ENCODE results near the gene LRRTM4. TPM values are rescaled to one million over a fixed set of nuclear protein-coding genes. Genes with fewer than 3 reads are reported as not detected.
A peak's percentile ranks its signal among the peaks of the same experiment; 100 is the strongest.
"Not testable (repeated sequence)": the region's sequence is repeated elsewhere in the genome, so short reads cannot be mapped to it uniquely, and the experiment has no call there.

Gene LRRTM4
- total RNA-seq, 2 donors from 2014 or later = 0.33 TPM; not detected in 1

DNA sequence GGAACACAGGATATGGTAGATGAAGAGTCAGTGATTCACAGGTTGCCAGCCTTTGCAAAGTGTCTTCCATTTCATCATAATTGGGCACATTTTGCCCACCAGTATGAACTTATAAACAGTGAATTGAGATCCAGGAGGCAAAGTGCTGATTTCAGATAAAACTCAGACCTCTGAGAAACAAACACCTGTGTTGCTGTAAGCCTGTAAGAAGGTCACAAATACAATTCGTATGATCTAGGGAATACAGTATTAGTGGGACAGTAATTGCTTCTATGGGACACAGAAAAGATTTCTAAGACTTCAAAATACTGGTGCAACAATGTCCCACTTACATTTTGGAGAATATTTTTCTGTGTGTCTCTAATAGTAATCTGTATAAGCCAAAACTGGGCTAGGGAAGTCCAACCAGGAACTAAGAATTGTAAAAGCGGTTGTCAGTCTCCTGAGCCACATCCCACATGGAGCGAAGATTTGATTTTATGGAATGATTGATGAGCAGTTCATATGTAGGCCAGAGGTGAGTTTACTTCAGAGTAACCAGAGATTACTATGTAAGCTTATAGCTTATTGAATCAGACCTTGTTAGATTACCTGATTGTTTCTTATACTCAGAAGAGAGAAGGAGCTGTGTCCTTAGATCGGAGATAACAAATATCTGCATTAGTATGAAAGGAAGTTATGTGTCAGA is 728.4 kb downstream of the LRRTM4 start:
- DNase-seq = no peak
- H3K27ac ChIP-seq = peak overlapping the region in 1 of 4 donors; percentile 10
- intact Hi-C loops (cut with DNase I) = no loop called here
- H3K36me3 ChIP-seq (replicated peaks in 1 of 2; ENCODE audit: insufficient read depth in 1 of 2, low read depth in 2 of 2) = no peaks in the 10 kb centered on the region
- no peaks in the 10 kb centered on the region for H3K27me3 ChIP-seq
- ATAC-seq = peak; percentile 33
- WGBS, 2 donors = 31 to 32% methylated on average over 4 of the region's 4 CpGs
- no peak for TF ChIP-seq POLR2A (IDR thresholded peaks at IDR 0.05)
- TF ChIP-seq, protein P1, sequence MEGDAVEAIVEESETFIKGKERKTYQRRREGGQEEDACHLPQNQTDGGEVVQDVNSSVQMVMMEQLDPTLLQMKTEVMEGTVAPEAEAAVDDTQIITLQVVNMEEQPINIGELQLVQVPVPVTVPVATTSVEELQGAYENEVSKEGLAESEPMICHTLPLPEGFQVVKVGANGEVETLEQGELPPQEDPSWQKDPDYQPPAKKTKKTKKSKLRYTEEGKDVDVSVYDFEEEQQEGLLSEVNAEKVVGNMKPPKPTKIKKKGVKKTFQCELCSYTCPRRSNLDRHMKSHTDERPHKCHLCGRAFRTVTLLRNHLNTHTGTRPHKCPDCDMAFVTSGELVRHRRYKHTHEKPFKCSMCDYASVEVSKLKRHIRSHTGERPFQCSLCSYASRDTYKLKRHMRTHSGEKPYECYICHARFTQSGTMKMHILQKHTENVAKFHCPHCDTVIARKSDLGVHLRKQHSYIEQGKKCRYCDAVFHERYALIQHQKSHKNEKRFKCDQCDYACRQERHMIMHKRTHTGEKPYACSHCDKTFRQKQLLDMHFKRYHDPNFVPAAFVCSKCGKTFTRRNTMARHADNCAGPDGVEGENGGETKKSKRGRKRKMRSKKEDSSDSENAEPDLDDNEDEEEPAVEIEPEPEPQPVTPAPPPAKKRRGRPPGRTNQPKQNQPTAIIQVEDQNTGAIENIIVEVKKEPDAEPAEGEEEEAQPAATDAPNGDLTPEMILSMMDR (IDR thresholded peaks at IDR 0.05) = no peak
- H3K4me3 ChIP-seq = no peak overlapping the region
- H3K4me1 ChIP-seq = peaks cover 9% of the 10 kb centered on the region
- H3K9me3 ChIP-seq = no peaks in the 10 kb centered on the region

DNA sequence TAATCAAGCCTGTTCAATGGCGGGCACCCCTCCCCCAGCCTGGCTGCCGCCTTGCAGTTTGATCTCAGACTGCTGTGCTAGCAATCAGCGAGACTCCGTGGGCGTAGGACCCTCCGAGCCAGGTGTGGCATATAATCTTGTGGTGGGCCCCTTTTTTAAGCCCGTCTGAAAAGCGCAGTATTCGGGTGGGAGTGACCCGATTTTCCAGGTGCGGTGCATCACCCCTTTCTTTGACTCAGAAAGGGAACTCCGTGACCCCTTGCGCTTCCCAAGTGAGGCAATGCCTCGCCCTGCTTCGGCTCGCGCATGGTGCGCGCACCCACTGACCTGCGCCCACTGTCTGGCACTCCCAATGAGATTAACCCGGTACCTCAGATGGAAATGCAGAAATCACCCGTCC is 740.9 kb downstream of the LRRTM4 start:
- H3K4me3 ChIP-seq; H3K9me3 ChIP-seq; H3K27ac ChIP-seq; intact Hi-C loops (cut with DNase I); H3K27me3 ChIP-seq; H3K4me1 ChIP-seq; H3K36me3 ChIP-seq (replicated peaks in 1 of 2; ENCODE audit: insufficient read depth in 1 of 2, low read depth in 2 of 2); ATAC-seq; DNase-seq: not testable (repeated sequence)
- WGBS, 2 donors = 88 to 90% methylated on average over 7 to 22 of the region's 22 CpGs

DNA sequence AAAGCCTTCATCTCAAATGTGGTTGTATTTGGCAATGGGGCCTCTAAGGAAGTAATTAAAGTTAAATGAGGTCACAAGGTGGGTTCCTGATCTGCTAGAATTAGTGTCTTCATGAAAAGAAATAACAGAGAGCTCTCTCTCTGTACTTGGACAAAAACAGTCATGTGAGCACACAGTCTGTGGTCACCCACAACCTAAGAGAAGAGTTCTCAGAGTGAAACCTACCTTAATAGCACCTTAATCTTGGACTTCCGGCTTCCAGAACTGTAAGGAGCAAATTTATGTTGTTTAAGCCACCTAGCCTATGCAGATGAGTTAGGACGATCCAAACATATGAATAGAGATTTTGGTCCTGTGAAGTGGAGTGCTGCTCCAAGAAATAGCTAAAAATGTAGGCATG is 758.9 kb downstream of the LRRTM4 start:
- Histone ChIP-seq H3K4me3 (no peak overlapping the region), H3K36me3 (replicated peaks in 1 of 2; ENCODE audit: insufficient read depth in 1 of 2, low read depth in 2 of 2) (no peaks in the 10 kb centered on the region), H3K27me3 (no peaks in the 10 kb centered on the region), H3K4me1 (no peaks in the 10 kb centered on the region), H3K9me3 (no peaks in the 10 kb centered on the region), H3K27ac (no peak overlapping the region)
- intact Hi-C loops (cut with DNase I) = no loop called here
- TF ChIP-seq POLR2A (IDR thresholded peaks at IDR 0.05) = no peak
- TF ChIP-seq, protein P1 (IDR thresholded peaks at IDR 0.05) = no peak
- 62 to 71% methylated on average over 2 of the region's 2 CpGs for WGBS, 2 donors
- DNase-seq (no peak), ATAC-seq (no peak)

DNA sequence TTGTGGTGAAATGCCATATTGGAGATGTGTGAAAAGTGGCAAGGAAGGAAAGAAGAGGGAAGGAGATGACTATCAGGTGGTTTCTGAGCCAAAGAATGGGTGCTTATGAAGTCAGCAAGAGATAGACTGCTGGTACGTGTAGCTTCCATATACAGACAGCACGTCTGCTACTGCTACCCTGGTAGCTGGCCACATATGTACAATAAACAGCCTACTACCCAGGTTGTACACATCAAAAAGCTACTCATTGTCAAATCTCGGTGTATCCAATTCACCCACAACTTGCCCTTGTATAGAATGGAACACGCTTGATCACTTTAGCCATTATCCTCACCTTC is 761.8 kb downstream of the LRRTM4 start:
- H3K36me3 ChIP-seq (replicated peaks in 1 of 2; ENCODE audit: insufficient read depth in 1 of 2, low read depth in 2 of 2) = no peaks in the 10 kb centered on the region
- no peaks in the 10 kb centered on the region for H3K4me1 ChIP-seq
- H3K4me3 ChIP-seq = no peak overlapping the region
- no peaks in the 10 kb centered on the region for H3K27me3 ChIP-seq
- DNase-seq = no peak
- intact Hi-C loops (cut with DNase I) = no loop called here
- TF ChIP-seq, protein P1 (IDR thresholded peaks at IDR 0.05) = no peak
- no peak for TF ChIP-seq POLR2A (IDR thresholded peaks at IDR 0.05)
- no peaks in the 10 kb centered on the region for H3K9me3 ChIP-seq
- no peak overlapping the region for H3K27ac ChIP-seq
- 82 to 91% methylated on average over 4 of the region's 4 CpGs for WGBS, 2 donors
- ATAC-seq = no peak

DNA sequence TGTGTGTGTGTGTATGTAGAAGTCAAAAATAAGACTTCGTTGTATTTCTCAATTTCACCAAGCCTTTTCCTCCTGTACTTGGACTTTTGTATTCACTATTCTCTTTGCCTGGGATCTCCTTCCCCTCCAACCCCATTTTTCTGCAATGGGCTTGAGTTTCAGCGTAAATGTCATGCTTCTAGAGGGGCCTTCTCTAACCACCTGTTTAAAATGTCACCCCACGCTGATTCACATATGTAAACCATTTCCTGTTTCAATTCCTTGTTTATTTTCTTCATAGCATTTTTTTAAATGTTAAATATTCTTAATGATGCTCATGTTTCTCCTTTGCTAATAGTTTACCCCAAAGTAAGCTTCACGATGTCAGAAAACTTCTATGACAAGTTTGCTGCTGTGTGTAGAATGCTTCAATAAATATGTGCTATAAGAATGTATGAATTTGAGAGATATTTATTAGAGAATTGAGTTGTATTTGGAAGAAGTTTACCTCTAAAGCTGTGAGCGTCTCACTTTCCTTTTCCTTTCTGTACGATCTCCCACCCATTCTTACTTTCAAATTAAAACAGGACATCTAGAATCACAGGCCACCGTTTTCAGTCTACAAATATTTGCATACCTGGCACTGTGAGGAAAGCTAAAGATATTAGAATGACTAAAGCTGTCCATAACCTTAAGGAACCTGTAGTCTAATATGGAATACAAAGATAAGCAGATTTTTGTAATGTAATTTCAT is 762.4 kb downstream of the LRRTM4 start:
- H3K27me3 ChIP-seq = no peaks in the 10 kb centered on the region
- WGBS, 2 donors = 67 to 69% methylated on average over 7 of the region's 7 CpGs
- no peak overlapping the region for H3K27ac ChIP-seq
- no peak overlapping the region for H3K4me3 ChIP-seq
- H3K9me3 ChIP-seq = no peaks in the 10 kb centered on the region
- no peak for TF ChIP-seq POLR2A (IDR thresholded peaks at IDR 0.05)
- TF ChIP-seq, protein P1 (IDR thresholded peaks at IDR 0.05) = no peak
- H3K36me3 ChIP-seq (replicated peaks in 1 of 2; ENCODE audit: insufficient read depth in 1 of 2, low read depth in 2 of 2) = no peaks in the 10 kb centered on the region
- no peak for ATAC-seq
- H3K4me1 ChIP-seq = no peaks in the 10 kb centered on the region
- intact Hi-C loops (cut with DNase I) = no loop called here
- no peak for DNase-seq
